Muscle of back (tissue), 11 donors: ENCODE results near the gene SYT11. TPM values are rescaled to one million over a fixed set of nuclear protein-coding genes. Genes with fewer than 3 reads are reported as not detected.

Source experiments
- DNase-seq, 3 donors: peaks; one replicate each; pipeline versions ENCODE4 v3.0.0 to v3.0.0-alpha.2; 2013
- polyA plus RNA-seq, 10 donors: library from polyadenylated mRNA; unstranded; fragments of 120-200 nt; gene quantifications; one replicate each; pipeline ENCODE4 v1.2.1, GENCODE V29; 2013; ENCODE audit not compliant: insufficient read length in 10 of 10

Gene SYT11
- polyA plus RNA-seq, 10 donors, result 13.1 to 19.8 (median 16.1) TPM

- peak; percentile 98 to 99 (median 99) for DNase-seq
These were observed 74.9 kb downstream of the SYT11 start, which contains the start of gene KHDC4 for GRCh38 chr1:155934097-155934935. Gene KHDC4 (minus strand): TSS chr1:155934413. CDS start chr1:155934373, 40 bp downstream.

Other genes with a start within 250 kb of the SYT11 start
- 10 to 100 TPM; 24.9 to 50.5 (median 33.8) TPM for gene MSTO1, start 249.3 kb upstream of the SYT11 start, polyA plus RNA-seq
- gene YY1AP1, start 170.8 kb upstream of the SYT11 start, polyA plus RNA-seq, result 10 to 100 TPM; 38.8 to 60.3 (median 52.2) TPM
- gene DAP3, start 170.5 kb upstream of the SYT11 start, polyA plus RNA-seq, result 100 to 1,000 TPM; 111 to 162 (median 138) TPM
- 10 to 100 TPM; 21.8 to 43.6 (median 30.3) TPM for gene GON4L, start 2.4 kb upstream of the SYT11 start, polyA plus RNA-seq
- 10 to 100 TPM; 20.7 to 33.1 (median 25.6) TPM for gene RIT1, start 51.8 kb downstream of the SYT11 start, polyA plus RNA-seq
- gene KHDC4, start 74.8 kb downstream of the SYT11 start, polyA plus RNA-seq, result 10 to 100 TPM; 21.9 to 51.3 (median 30.2) TPM
- under 1 TPM in 3 of 10 donors, not detected in 7; 0.14 to 0.22 (median 0.16) TPM for gene RXFP4, start 82.1 kb downstream of the SYT11 start, polyA plus RNA-seq
- gene ARHGEF2, start 119.0 kb downstream of the SYT11 start, polyA plus RNA-seq, result 100 to 1,000 TPM in 9 of 10 donors, 10 to 100 TPM in 1; 97.7 to 165 (median 139) TPM
- gene SSR2, start 161.4 kb downstream of the SYT11 start, polyA plus RNA-seq, result 100 to 1,000 TPM; 212 to 298 (median 248) TPM
- 10 to 100 TPM; 37.6 to 47.4 (median 43.0) TPM for gene UBQLN4, start 194.2 kb downstream of the SYT11 start, polyA plus RNA-seq
- 10 to 100 TPM; 32.4 to 46.7 (median 36.3) TPM for gene LAMTOR2, start 195.2 kb downstream of the SYT11 start, polyA plus RNA-seq
- gene RAB25, start 201.6 kb downstream of the SYT11 start, polyA plus RNA-seq, result 10 to 100 TPM in 2 of 10 donors, under 1 TPM in 6, not detected in 2; 0.26 to 11.7 (median 0.34) TPM
- gene MEX3A, start 222.9 kb downstream of the SYT11 start, polyA plus RNA-seq, result 10 to 100 TPM; 10.8 to 30.7 (median 21.3) TPM